ENCODE results near the gene TGDS. TPM values are rescaled to one million over a fixed set of nuclear protein-coding genes. Genes with fewer than 3 reads are reported as not detected.

Gene TGDS
- total RNA-seq, 2 experiments from 2014 or later, result 18.3 to 19.7 TPM

GRCh38 chr13:94595001-94595949, 677 bp downstream of the TGDS start:
- POLR2A ChIA-PET, result interaction anchor here (0.7 to 2.2 kb wide), 17 partner anchors 8 to 1081 kb away, joined by 3 to 83 read pairs (median 5); partner anchors contain the start of gene DNAJC3
- DNase-seq, result peak; percentile 54
- CTCF ChIA-PET, result interaction anchor here (0.8 to 2.4 kb wide), 11 partner anchors 9 to 594 kb away, joined by 3 to 23 read pairs (median 5); no protein-coding TSS in a partner anchor
- H3K4me3 Mint-ChIP-seq, result peak overlapping the region; percentile 86
- H3K9me3 Mint-ChIP-seq, result no peaks in the 10 kb centered on the region
- H3K27me3 Mint-ChIP-seq, result no peaks in the 10 kb centered on the region
- peaks cover 40% of the 10 kb centered on the region for H3K4me1 Mint-ChIP-seq
- peak overlapping the region; percentile 87 for H3K27ac Mint-ChIP-seq
- H3K36me3 Mint-ChIP-seq (ENCODE audit: low read depth), result peaks cover 30% of the 10 kb centered on the region

GRCh38 chr13:94590744-94591143, 5.2 kb downstream of the TGDS start:
- Mint-ChIP-seq H3K4me3 (no peak overlapping the region), H3K27ac (no peak overlapping the region), H3K27me3 (no peaks in the 10 kb centered on the region), H3K4me1 (peaks cover 36% of the 10 kb centered on the region), H3K9me3 (no peaks in the 10 kb centered on the region), H3K36me3 (ENCODE audit: low read depth) (peaks cover 56% of the 10 kb centered on the region)
- DNase-seq, result no peak
- POLR2A ChIA-PET, result interaction anchor here (2.4 kb wide), 1 partner anchor 42 kb away, joined by 11 read pairs; no protein-coding TSS in a partner anchor
- CTCF ChIA-PET, result interaction anchor here (1.6 kb wide), 1 partner anchor 27 kb away, joined by 5 read pairs; no protein-coding TSS in a partner anchor

- ChIA-PET POLR2A (no interaction called here), CTCF (interaction anchor here (0.6 kb wide), 1 partner anchor 150 kb away, joined by 3 read pairs; no protein-coding TSS in a partner anchor)
- Mint-ChIP-seq H3K4me3 (no peak overlapping the region), H3K27ac (no peak overlapping the region), H3K9me3 (no peaks in the 10 kb centered on the region), H3K27me3 (no peaks in the 10 kb centered on the region), H3K4me1 (peaks cover 23% of the 10 kb centered on the region), H3K36me3 (ENCODE audit: low read depth) (peaks cover 58% of the 10 kb centered on the region)
- no peak for DNase-seq
Measured at GRCh38 chr13:94588541-94588940, 7.4 kb downstream of the TGDS start.

GRCh38 chr13:94586371-94586770, 9.6 kb downstream of the TGDS start:
- Mint-ChIP-seq H3K27ac (no peak overlapping the region), H3K4me3 (no peak overlapping the region), H3K36me3 (ENCODE audit: low read depth) (peaks cover 61% of the 10 kb centered on the region), H3K4me1 (peaks cover 17% of the 10 kb centered on the region), H3K27me3 (no peaks in the 10 kb centered on the region), H3K9me3 (no peaks in the 10 kb centered on the region)
- DNase-seq, result no peak
- ChIA-PET POLR2A (interaction anchor here (0.8 kb wide), 1 partner anchor 9 kb away, joined by 5 read pairs; the partner anchor contains the start of gene TGDS), CTCF (interaction anchor here (0.7 to 1.5 kb wide), 2 partner anchors 10 to 536 kb away, joined by 5 read pairs; partner anchors contain the start of gene TGDS)

GRCh38 chr13:94585543-94586101, 10.3 kb downstream of the TGDS start:
- Mint-ChIP-seq H3K4me1 (peaks cover 15% of the 10 kb centered on the region), H3K27me3 (no peaks in the 10 kb centered on the region), H3K36me3 (ENCODE audit: low read depth) (peaks cover 64% of the 10 kb centered on the region), H3K27ac (no peak overlapping the region), H3K9me3 (no peaks in the 10 kb centered on the region), H3K4me3 (no peak overlapping the region)
- no peak for DNase-seq
- ChIA-PET CTCF (interaction anchor here (0.7 to 1.5 kb wide), 2 partner anchors 10 to 58 kb away, joined by 3 to 5 read pairs; partner anchors contain the start of gene TGDS), POLR2A (no interaction called here)

GRCh38 chr13:94583926-94584325, 12.0 kb downstream of the TGDS start:
- no peak for DNase-seq
- H3K27me3 Mint-ChIP-seq, result no peaks in the 10 kb centered on the region
- peaks cover 68% of the 10 kb centered on the region for H3K36me3 Mint-ChIP-seq (ENCODE audit: low read depth)
- CTCF ChIA-PET, result no interaction called here
- POLR2A ChIA-PET, result no interaction called here
- no peak overlapping the region for H3K27ac Mint-ChIP-seq
- H3K4me3 Mint-ChIP-seq, result no peak overlapping the region
- no peaks in the 10 kb centered on the region for H3K9me3 Mint-ChIP-seq
- peaks cover 8% of the 10 kb centered on the region for H3K4me1 Mint-ChIP-seq

GRCh38 chr13:94579063-94579462, 16.9 kb downstream of the TGDS start:
- no peak overlapping the region for H3K27ac Mint-ChIP-seq
- POLR2A ChIA-PET, result no interaction called here
- peaks cover 60% of the 10 kb centered on the region for H3K36me3 Mint-ChIP-seq (ENCODE audit: low read depth)
- DNase-seq, result no peak
- no peaks in the 10 kb centered on the region for H3K27me3 Mint-ChIP-seq
- no peaks in the 10 kb centered on the region for H3K4me1 Mint-ChIP-seq
- H3K4me3 Mint-ChIP-seq, result no peak overlapping the region
- H3K9me3 Mint-ChIP-seq, result no peaks in the 10 kb centered on the region
- CTCF ChIA-PET, result no interaction called here

- H3K27ac Mint-ChIP-seq, result no peak overlapping the region
- no peak overlapping the region for H3K4me3 Mint-ChIP-seq
- no peaks in the 10 kb centered on the region for H3K4me1 Mint-ChIP-seq
- no peaks in the 10 kb centered on the region for H3K27me3 Mint-ChIP-seq
- no peaks in the 10 kb centered on the region for H3K9me3 Mint-ChIP-seq
- ChIA-PET POLR2A (no interaction called here), CTCF (no interaction called here)
- H3K36me3 Mint-ChIP-seq (ENCODE audit: low read depth), result peaks cover 69% of the 10 kb centered on the region
- DNase-seq, result no peak
Measured at GRCh38 chr13:94569615-94570014, 26.3 kb downstream of the TGDS start.

- Mint-ChIP-seq H3K27ac (no peak overlapping the region), H3K27me3 (no peaks in the 10 kb centered on the region), H3K36me3 (ENCODE audit: low read depth) (peaks cover 60% of the 10 kb centered on the region), H3K4me3 (no peak overlapping the region), H3K4me1 (no peaks in the 10 kb centered on the region), H3K9me3 (no peaks in the 10 kb centered on the region)
- no peak for DNase-seq
- CTCF ChIA-PET, result no interaction called here
- POLR2A ChIA-PET, result no interaction called here
Measured at GRCh38 chr13:94568443-94568842, 27.5 kb downstream of the TGDS start.

GRCh38 chr13:94567581-94567980, 28.4 kb downstream of the TGDS start:
- H3K4me3 Mint-ChIP-seq, result no peak overlapping the region
- H3K9me3 Mint-ChIP-seq, result no peaks in the 10 kb centered on the region
- H3K27me3 Mint-ChIP-seq, result no peaks in the 10 kb centered on the region
- no peak for DNase-seq
- H3K4me1 Mint-ChIP-seq, result no peaks in the 10 kb centered on the region
- peaks cover 55% of the 10 kb centered on the region for H3K36me3 Mint-ChIP-seq (ENCODE audit: low read depth)
- ChIA-PET POLR2A (interaction anchor here (0.7 to 1.0 kb wide), 2 partner anchors 18 to 1690 kb away, joined by 3 read pairs; no protein-coding TSS in a partner anchor), CTCF (interaction anchor here (0.6 to 0.7 kb wide), 2 partner anchors 44 to 487 kb away, joined by 4 read pairs; no protein-coding TSS in a partner anchor)
- no peak overlapping the region for H3K27ac Mint-ChIP-seq

- ChIA-PET CTCF (interaction anchor here (1.1 kb wide), 1 partner anchor 843 kb away, joined by 3 read pairs; no protein-coding TSS in a partner anchor), POLR2A (interaction anchor here (2.4 kb wide), 1 partner anchor 12 kb away, joined by 12 read pairs; no protein-coding TSS in a partner anchor)
- no peak for DNase-seq
- Mint-ChIP-seq H3K4me3 (no peak overlapping the region), H3K36me3 (ENCODE audit: low read depth) (peaks cover 11% of the 10 kb centered on the region), H3K27me3 (no peaks in the 10 kb centered on the region), H3K27ac (no peak overlapping the region), H3K4me1 (peaks cover 12% of the 10 kb centered on the region), H3K9me3 (no peaks in the 10 kb centered on the region)
Measured at GRCh38 chr13:94561126-94561525, 34.8 kb downstream of the TGDS start.

GRCh38 chr13:94560116-94560515, 35.8 kb downstream of the TGDS start:
- ChIA-PET CTCF (no interaction called here), POLR2A (interaction anchor here (2.4 kb wide), 1 partner anchor 11 kb away, joined by 12 read pairs; no protein-coding TSS in a partner anchor)
- Mint-ChIP-seq H3K9me3 (no peaks in the 10 kb centered on the region), H3K4me1 (peaks cover 12% of the 10 kb centered on the region), H3K4me3 (no peak overlapping the region), H3K36me3 (ENCODE audit: low read depth) (peaks cover 9% of the 10 kb centered on the region), H3K27me3 (no peaks in the 10 kb centered on the region), H3K27ac (no peak overlapping the region)
- no peak for DNase-seq
